Endothelial cell of umbilical vein (primary cell): ENCODE measurements around the gene TMEM135.

Experiments
- JUN ChIP-seq: IDR thresholded peaks from 2 replicates; pipeline ENCODE4 v1.6.1; 2011; ENCODE audit warnings: borderline replicate concordance, low read depth; ENCODE audit not compliant: insufficient read length, insufficient read depth
- MAX ChIP-seq: IDR thresholded peaks from 2 replicates; pipeline ENCODE4 v1.6.1; 2011; ENCODE audit not compliant: insufficient read depth, insufficient read length
- TF ChIP-seq, protein P1 (sequence below), 2 donors: IDR thresholded peaks; 1 replicate in 1 of 2; 2 replicates in 1 of 2; pipeline ENCODE4 v1.5.1; 2011; ENCODE audit warnings: low read length in 2 of 2, mild to moderate bottlenecking in 2 of 2, moderate library complexity in 2 of 2, control low read depth in 1 of 2, inconsistent platforms in 1 of 2, low read depth in 1 of 2; ENCODE audit not compliant: insufficient read depth in 1 of 2; ENCODE audit errors: extremely low read depth in 1 of 2

DNA sequence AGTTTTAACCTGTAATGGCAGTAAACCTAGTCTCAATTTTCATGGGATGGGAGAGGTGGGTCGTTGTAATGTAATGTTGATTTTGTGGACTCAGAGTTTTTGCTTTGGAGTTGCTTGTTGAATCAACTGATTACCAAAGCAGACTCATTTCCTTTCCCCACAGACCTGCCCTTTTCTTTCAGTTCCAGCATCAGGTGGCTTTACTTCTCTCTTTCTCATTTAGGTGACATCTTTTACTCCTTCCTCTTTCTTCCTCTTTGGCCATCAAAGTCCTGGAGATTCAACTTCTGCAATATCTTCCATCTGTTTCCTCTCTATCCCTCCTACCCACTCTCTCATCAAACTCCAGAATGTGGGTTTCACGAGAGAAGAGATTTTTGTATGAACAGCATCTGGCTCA is 313.9 kb downstream of the TMEM135 start:
- TF ChIP-seq MAX: no peak
- TF ChIP-seq JUN: no peak
- TF ChIP-seq, protein P1, sequence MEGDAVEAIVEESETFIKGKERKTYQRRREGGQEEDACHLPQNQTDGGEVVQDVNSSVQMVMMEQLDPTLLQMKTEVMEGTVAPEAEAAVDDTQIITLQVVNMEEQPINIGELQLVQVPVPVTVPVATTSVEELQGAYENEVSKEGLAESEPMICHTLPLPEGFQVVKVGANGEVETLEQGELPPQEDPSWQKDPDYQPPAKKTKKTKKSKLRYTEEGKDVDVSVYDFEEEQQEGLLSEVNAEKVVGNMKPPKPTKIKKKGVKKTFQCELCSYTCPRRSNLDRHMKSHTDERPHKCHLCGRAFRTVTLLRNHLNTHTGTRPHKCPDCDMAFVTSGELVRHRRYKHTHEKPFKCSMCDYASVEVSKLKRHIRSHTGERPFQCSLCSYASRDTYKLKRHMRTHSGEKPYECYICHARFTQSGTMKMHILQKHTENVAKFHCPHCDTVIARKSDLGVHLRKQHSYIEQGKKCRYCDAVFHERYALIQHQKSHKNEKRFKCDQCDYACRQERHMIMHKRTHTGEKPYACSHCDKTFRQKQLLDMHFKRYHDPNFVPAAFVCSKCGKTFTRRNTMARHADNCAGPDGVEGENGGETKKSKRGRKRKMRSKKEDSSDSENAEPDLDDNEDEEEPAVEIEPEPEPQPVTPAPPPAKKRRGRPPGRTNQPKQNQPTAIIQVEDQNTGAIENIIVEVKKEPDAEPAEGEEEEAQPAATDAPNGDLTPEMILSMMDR (IDR thresholded peaks at IDR 0.05; ENCODE audit: extremely low read depth in 1 of 2, insufficient read depth in 1 of 2, low read depth in 1 of 2, low read length in 2 of 2): no peak
